Esophagus mucosa (tissue), 1 donor: ENCODE data around the gene TRAF3. TPM values are rescaled to one million over a fixed set of nuclear protein-coding genes. Genes with fewer than 3 reads are reported as not detected.

Source experiments
- total RNA-seq: library from RNA; stranded (reverse); gene quantifications from one replicate; pipeline ENCODE4 v1.2.4, GENCODE V29; 2023
- donor health status: DM: yes; HTN: yes; CAD: no.

Gene TRAF3
- total RNA-seq, 1 donor from 2014 or later = 15.1 TPM

Other genes starting within 250 kb of the TRAF3 start
- gene RCOR1, start 184.8 kb upstream of the TRAF3 start, total RNA-seq = 52.8 TPM
- gene AMN, start 145.2 kb downstream of the TRAF3 start, total RNA-seq = 12.4 TPM